ENCODE results near the gene UBE3D.
"Not testable (repeated sequence)": the region's sequence is repeated elsewhere in the genome, so short reads cannot be mapped to it uniquely, and the experiment has no call there.

UBE3D gene

GRCh38 chr6:83044091-83044768, 21.4 kb downstream of the UBE3D start:
- no peak overlapping the region for H3K4me3 ChIP-seq (replicated peaks; ENCODE audit: low read depth, low read length)
- no peak for TF ChIP-seq CTCF (IDR thresholded peaks at IDR 0.05; ENCODE audit: low read depth, low read length, missing control alignments)
- no peak for DNase-seq (ENCODE audit: extremely low read depth, low read depth)

GRCh38 chr6:83042467-83043053, 23.1 kb downstream of the UBE3D start:
- no peak overlapping the region for H3K4me3 ChIP-seq (replicated peaks; ENCODE audit: low read depth, low read length)
- TF ChIP-seq CTCF (IDR thresholded peaks at IDR 0.05; ENCODE audit: low read depth, low read length, missing control alignments) = no peak
- no peak for DNase-seq (ENCODE audit: extremely low read depth, low read depth)

GRCh38 chr6:83038246-83038645, 27.4 kb downstream of the UBE3D start:
- TF ChIP-seq CTCF (IDR thresholded peaks at IDR 0.05; ENCODE audit: low read depth, low read length, missing control alignments) = no peak
- H3K4me3 ChIP-seq (replicated peaks; ENCODE audit: low read depth, low read length) = no peak overlapping the region
- DNase-seq (ENCODE audit: extremely low read depth, low read depth) = no peak

GRCh38 chr6:83031689-83032088, 34.0 kb downstream of the UBE3D start:
- no peak overlapping the region for H3K4me3 ChIP-seq (replicated peaks; ENCODE audit: low read depth, low read length)
- no peak for TF ChIP-seq CTCF (IDR thresholded peaks at IDR 0.05; ENCODE audit: low read depth, low read length, missing control alignments)
- no peak for DNase-seq (ENCODE audit: extremely low read depth, low read depth)

GRCh38 chr6:83019741-83020140, 45.9 kb downstream of the UBE3D start:
- no peak overlapping the region for H3K4me3 ChIP-seq (replicated peaks; ENCODE audit: low read depth, low read length)
- TF ChIP-seq CTCF (IDR thresholded peaks at IDR 0.05; ENCODE audit: low read depth, low read length, missing control alignments) = no peak
- no peak for DNase-seq (ENCODE audit: extremely low read depth, low read depth)

- not testable (repeated sequence) for DNase-seq (ENCODE audit: extremely low read depth, low read depth)
Measured at GRCh38 chr6:83011131-83011530, 54.5 kb downstream of the UBE3D start.

GRCh38 chr6:83008626-83009025, 57.0 kb downstream of the UBE3D start:
- no peak for DNase-seq (ENCODE audit: extremely low read depth, low read depth)
- H3K4me3 ChIP-seq (replicated peaks; ENCODE audit: low read depth, low read length) = no peak overlapping the region
- no peak for TF ChIP-seq CTCF (IDR thresholded peaks at IDR 0.05; ENCODE audit: low read depth, low read length, missing control alignments)

More at GRCh38 chr6:83011131-83011530, 54.5 kb downstream of the UBE3D start:
- not testable (repeated sequence) for H3K4me3 ChIP-seq (replicated peaks; ENCODE audit: low read depth, low read length)
